WTC11 (cell line): ENCODE results near the gene PTPMT1.

Source experiments
- CTCF ChIP-seq: fragments of 200-600 bp; IDR thresholded peaks from 2 replicates; pipeline ENCODE4 v1.8.0; 2022; ENCODE audit warnings: antibody characterized with exemption
- IRF1 ChIP-seq: sonication (generic); formaldehyde crosslinking; IDR thresholded peaks from 2 replicates; pipeline ENCODE4 v1.8.0; 2023; ENCODE audit warnings: missing genetic modification reagents
- NR2C2 ChIP-seq: sonication (generic); formaldehyde crosslinking; IDR thresholded peaks from 2 replicates; pipeline ENCODE4 v1.8.0; 2022; ENCODE audit warnings: mild to moderate bottlenecking, missing genetic modification reagents

GRCh38 chr11:47616726-47617416, 51.5 kb downstream of the PTPMT1 start:
- TF ChIP-seq CTCF = no peak
- no peak for TF ChIP-seq IRF1 (CRISPR knock-in tag)
- TF ChIP-seq NR2C2 (CRISPR knock-in tag) = no peak
